ENCODE results near the gene KIAA0513.
A peak's percentile ranks its signal among the peaks of the same experiment; 100 is the strongest.

Gene KIAA0513

GRCh38 chr16:85004587-85005205 lies 22.9 kb upstream of the KIAA0513 start:
- no peak for DNase-seq (ENCODE audit: low read depth)

DNA sequence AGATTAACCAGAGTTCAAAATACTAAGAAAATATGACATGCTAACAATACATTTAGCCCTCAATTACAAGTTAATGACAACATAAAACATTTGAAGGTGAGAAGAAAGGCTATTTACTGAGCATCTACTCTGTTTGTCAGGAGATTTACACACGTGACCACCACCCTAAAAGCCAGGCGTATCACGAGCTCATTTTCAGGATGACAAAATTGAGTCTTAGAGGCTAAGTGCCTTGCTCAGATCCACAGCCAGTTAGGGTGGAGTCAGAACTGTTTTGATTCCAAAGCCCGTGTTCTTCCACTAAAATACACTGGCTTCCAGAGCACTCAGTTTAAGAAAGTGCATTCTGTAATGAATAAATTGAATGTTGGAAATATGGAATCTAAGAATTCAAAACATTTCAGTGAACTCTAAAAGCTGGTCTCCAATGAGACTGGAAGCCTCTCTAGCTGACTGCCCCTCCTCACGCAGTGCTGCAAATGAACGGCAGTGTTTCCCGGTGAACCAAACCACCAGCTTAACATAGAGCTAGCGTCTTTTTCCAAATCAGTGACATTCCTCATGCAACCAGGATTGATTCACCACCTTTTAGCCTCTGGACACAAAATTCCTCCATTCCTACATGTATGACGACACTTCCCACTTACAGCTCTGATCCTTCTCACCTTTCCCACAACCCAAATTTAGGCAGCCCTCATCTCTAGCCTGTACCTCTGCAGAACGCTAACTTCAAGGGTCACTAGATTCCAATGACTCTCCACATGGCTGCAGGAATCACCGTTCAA lies 22.1 kb upstream of the KIAA0513 start:
- no peak for DNase-seq (ENCODE audit: low read depth)

DNA sequence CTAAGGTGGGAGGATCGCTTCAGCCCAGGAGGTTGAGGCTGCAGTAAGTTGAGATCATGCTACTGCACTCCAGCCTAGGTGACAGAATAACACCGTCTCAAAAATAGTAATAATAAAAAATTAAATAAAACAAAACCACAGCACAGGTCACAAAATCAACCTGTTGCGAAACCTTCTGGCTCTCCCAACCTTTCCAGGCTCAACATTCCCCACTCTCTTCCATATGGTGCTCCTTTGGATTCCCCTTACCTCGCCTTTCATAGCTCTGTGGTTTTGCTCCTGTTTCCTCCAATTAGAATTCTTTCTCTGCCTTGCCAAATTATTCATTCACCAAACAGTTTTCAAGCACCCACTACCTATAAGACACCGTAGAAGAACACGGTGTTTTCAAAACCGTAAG lies 21.0 kb upstream of the KIAA0513 start:
- no peak for DNase-seq (ENCODE audit: low read depth)

DNA sequence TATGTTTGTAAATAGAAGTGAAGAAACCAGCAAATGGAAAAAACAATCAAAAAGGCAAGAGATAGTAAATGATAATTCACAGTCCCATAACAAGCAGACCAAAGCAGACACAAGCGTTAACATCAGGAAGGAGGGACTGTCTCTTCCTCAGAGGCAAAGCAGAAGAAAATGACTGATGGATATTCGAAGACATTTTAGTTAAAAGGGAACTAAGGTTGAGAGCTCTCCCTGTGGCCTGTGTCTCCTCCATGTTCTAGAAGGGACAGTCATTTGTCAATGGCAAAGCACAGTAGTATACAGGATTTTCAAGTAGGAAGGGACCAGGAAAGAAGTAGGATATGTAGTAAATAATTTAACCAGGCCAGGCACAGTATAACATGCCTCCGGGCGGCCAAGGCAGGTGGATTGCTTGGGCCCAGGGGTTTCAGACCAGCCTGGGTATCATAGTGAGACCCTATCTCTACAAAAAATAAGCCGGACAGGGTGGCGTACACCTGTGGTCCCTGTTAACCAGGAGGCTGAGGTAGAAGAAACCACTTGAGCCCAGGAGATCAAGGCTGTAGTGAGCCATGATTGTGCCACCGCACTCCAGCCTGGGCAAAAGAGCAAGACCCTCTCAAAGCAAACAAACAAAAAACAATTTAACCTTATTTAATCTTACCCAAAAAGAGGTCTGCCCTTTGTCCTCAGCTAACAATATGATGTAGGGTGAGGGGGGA lies 19.9 kb upstream of the KIAA0513 start:
- DNase-seq (ENCODE audit: low read depth): no peak

GRCh38 chr16:85008271-85008670 lies 19.3 kb upstream of the KIAA0513 start:
- no peak for DNase-seq (ENCODE audit: low read depth)

GRCh38 chr16:85010446-85010930 lies 17.1 kb upstream of the KIAA0513 start:
- DNase-seq (ENCODE audit: low read depth): no peak

DNA sequence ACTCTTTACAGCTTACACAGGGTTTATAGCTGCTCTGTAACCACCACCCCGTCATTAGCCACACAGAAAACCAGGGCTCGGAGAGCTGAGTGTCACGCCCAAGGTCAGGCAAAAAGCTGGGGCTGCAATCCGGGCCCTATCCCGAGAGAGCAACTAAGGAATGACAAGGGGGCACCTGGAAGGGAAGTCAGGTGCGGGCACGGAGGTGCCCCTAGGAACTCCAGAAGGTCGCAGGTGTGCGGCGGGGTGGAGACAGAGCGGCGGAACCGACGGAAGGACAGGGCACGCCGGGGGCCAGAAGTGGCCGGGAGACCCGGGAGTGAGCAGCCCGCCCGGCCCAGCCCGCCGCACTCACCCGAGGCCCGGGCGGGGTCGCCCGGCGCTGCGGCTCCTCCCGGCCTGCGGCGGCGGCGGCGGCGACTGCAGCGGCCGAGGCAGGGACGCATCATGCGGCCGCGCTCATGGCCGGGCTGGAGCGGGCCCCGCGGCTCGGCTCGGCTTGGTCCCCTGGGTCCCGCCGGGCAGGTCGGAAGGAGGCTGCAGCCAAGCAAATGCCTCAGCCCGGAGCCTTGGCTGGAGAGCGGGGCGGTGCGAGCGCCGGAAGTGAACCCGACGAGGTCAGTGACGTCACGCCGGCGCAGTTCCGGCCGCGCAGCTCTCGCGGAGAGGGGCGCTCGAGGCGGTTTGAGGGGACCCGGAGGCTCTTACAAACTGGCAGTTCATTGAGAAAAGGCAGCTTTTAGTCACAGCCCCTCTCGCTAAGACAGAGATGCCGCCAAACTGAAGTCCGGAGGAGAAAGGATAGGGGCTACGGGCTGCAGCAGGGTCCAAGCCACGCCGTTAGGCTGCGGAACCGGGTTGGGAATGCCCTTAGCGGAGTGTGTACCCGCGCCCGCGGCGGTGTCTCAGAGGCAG lies 16.4 kb upstream of the KIAA0513 start, which contains the start of gene ZDHHC7:
TSS of gene ZDHHC7 (minus strand) at position 605 of the 915 bp plus-strand sequence. CDS start 20,917 bp downstream, outside the sequence.
- DNase-seq (ENCODE audit: low read depth): peak; percentile 68

- DNase-seq (ENCODE audit: low read depth): no peak
Measured at GRCh38 chr16:85011846-85012284, 15.7 kb upstream of the KIAA0513 start.

DNA sequence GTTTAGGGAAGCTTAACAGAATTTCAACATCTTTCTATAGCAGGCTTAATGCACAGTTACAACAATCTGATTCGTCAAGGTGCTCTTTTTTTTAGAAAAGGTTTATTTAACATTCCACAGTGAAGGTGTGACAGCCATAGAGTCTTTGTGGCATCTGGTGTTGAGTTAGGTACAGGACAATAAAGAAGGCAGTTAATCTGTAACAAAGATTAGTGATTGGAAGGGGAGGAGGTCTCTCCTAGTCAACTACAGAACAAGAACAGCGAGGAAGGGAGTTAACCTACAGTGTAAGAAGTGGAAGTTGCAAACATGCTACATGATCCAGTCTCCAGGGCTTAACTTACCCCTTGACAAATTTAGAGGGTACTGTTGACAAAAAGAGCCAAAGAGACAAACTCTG lies 13.3 kb upstream of the KIAA0513 start:
- no peak for DNase-seq (ENCODE audit: low read depth)

DNA sequence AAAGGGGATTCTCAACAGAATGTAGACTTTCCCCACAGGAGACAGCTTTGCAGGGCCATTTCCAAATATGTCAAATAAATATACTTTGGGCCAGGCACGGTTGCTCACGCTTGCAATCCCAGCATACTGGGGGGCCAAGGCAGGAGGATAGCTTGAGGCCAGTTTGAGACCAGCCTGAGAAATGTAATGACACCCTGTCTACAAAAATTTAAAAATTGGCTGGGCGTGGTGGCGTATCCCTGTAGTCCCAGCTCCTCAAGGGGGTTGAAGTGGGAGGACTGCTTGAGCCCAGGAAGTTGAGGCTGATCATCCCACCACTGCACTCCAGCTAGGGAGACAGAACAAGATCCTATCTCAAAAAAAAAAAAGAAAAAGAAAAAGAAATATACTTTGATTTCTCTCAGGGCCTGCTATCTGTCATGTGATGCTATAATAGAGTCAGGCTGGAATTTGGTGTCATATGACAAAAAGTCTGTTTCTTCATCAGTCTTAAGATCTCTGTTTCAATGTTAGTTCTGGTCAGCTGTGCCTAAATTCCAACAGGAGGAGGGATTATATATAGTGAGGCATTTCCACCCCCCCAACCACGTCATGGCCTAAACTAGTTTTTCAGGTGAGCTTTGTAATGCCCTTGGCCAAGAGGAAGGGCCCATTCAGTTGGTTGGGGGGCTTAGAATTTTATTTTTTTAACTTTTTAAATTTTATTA lies 12.0 kb upstream of the KIAA0513 start:
- DNase-seq (ENCODE audit: low read depth): no peak

DNA sequence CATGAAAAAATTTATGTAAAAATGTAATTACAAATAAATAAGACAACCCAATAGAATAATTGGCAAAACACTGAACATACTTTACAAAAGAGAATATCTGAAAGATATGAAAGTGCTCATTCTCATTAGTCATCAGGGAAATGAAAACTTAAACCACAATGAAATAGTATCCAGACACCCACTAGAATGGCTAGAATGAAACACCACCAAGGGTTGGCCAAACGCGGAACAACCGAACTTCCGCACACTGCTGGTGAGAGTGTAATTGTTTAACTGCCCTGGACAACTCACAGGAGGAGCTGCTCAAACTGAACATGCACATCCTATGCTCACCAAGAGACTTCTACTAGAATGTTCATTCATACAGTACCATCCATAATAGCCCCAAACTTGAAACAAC lies 10.4 kb upstream of the KIAA0513 start:
- no peak for DNase-seq (ENCODE audit: low read depth)

GRCh38 chr16:85017633-85018032 lies 10.0 kb upstream of the KIAA0513 start:
- DNase-seq (ENCODE audit: low read depth): no peak

DNA sequence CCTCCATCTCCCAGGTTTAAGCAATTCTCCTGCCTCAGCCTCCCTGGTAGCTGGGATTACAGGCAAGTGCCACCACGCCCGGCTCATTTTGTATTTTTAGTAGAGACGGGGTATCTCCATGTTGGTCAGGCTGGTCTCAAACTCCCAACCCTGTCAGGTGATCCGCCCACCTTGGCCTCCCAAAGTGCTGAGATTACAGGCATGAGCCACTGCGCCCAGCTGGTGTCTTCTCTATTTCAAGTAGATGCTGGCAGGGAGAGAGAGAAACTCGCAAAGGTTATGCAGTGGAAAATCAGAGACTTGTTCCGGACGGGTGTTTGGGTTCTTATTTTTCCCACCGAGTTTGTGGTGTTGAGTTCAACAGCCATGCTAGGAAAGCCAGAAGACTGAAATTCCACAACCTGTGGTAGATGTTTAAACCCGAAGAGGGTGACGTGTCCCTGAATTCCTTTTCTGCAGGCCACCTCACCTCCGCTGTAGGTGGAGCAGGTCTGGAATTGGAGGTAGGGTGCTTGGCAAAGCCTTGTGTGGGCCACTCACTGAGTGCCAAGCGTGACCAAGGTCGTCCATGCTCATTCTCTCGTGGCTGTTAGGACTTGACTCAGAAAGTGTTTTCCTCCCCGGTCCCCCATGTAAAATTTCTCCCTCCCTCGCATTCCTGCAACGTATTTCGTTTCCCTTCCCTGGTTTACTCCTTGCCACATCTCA lies 8.9 kb upstream of the KIAA0513 start:
- no peak for DNase-seq (ENCODE audit: low read depth)

- no peak for DNase-seq (ENCODE audit: low read depth)
Measured at GRCh38 chr16:85019659-85020245, 7.8 kb upstream of the KIAA0513 start.

DNA sequence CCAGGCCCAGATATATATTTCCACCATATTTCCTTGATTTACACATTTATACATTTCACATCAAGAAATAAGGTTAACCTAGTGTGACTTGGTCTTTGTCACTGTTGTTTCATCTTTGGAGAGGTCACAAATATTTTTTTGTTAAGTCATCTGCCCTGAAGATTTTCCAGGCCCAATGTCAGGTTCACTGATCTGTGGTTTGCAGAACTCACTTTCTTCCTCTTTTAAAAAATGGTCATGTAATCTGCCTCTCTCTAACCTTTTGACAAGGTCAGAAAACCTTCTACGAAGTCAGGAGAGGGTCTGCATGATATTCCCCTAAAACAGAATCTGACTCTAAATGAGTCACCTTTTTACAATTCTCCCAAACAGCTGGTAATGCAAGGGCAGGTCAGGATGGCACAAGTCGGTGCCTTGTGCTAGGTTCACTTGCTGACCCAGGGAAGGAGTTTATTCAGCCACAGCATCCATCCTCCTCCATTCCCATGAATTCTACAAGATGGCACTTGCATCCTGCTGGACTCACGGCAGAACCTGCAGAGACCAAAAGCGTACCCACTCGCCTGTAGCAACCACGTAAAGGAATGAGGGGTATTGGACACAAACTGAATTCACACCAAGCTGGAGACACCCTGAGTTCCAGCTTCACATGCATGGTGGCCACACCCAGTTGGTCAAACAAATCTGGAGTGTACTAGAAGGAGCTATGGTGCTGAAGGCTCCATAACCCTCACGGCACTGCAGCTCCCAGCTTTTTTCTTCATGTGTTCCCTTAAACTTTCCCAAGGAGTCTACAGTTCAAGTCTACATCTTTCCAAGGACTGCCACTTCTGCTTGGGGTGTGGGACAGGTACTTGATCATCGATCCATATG lies 1.6 kb upstream of the KIAA0513 start:
- no peak for DNase-seq (ENCODE audit: low read depth)

DNA sequence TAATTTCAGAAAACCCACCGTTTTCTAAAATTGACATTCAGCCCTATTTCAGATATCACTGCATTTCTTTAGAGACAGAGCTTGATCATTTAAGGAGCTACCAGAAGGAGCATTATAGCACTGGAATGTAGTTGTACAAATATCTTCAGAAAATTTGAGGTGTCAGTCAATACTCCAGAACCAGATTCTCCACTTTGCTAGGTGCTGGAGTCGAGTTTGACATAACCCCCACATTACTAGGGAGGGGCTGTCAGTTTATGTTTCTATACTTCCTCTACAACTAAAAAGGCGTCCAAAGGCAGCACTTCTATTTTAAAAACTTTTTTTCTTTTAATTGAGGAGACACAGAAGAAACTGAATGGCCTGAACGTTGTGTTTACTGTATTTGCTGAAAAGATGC lies 892 bp upstream of the KIAA0513 start:
- DNase-seq (ENCODE audit: low read depth): no peak

GRCh38 chr16:85027958-85028684 lies 526 bp downstream of the KIAA0513 start:
- no peak for DNase-seq (ENCODE audit: low read depth)

DNA sequence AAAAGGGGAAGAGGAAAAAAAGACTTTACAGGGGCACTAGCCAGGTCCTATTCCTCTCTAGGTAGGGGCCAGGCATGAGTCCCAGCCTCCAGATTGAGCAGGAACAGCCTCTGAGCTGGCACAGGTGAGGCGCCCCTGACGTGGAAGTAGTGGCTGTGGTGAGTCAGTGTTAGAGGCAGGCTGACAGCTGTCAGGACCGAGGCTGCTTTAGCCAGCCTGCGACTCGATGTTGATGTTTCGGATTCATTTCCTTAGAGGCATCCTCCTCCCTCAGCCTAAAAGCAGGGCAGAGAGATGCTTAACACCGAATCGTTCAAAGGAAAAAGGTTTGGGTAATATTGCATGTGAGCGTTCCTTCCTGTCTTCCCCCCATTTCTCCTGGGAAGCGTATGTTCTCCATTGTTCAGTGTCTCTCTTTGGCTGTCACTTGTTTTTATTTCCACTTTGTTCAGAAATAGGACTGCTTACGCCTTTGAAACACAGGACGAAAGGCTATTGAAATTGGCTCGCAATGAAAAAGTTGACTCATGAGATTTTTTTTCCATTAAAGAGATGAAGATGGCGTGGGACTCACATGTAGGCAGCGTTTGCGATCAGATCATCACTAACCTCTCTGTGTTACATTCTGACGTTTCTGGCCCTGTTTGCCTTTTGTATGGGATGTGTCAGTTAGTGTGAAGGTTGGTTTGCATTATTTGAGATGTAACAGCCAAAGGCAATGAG lies 1.3 kb downstream of the KIAA0513 start:
- DNase-seq (ENCODE audit: low read depth): no peak
